Measurements from ENCODE around the gene RCOR3. TPM values are rescaled to one million over a fixed set of nuclear protein-coding genes. Genes with fewer than 3 reads are reported as not detected.
"Not testable (repeated sequence)": the region's sequence is repeated elsewhere in the genome, so short reads cannot be mapped to it uniquely, and the experiment has no call there.

RCOR3 gene
- total and polyA plus RNA-seq, 2 experiments from 2014 or later, result 13.8 to 25.8 TPM

DNA sequence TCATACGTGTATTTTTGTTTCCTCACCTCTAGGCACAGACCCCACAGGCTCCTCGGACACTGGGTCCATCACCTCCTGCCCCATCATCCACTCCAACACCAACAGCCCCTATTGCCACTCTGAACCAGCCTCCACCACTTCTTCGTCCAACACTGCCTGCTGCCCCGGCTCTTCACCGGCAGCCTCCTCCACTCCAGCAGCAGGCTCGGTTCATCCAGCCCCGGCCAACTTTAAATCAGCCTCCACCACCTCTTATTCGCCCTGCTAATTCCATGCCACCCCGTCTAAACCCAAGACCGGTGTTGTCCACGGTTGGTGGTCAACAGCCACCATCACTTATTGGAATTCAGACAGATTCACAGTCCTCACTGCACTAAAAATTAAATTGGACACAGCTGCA is 54.2 kb downstream of the RCOR3 start:
- Histone ChIP-seq H2AFZ (no peak overlapping the region), H3K4me3 (no peak overlapping the region), H3K79me2 (ENCODE audit: insufficient read depth) (no peaks in the 10 kb centered on the region), H3K9ac (no peak overlapping the region), H3K4me1 (ENCODE audit: insufficient read depth) (no peaks in the 10 kb centered on the region), H3K9me2 (ENCODE audit: insufficient read depth) (no peaks in the 10 kb centered on the region), H3F3A (ENCODE audit: insufficient read depth) (0 out of 2 replicates have a peak, but pooled peaks cover 16% of the 10 kb centered on the region), H3K9me3 (ENCODE audit: low read depth) (no peaks in the 10 kb centered on the region), H3K36me3 (ENCODE audit: low read depth) (peaks cover 42% of the 10 kb centered on the region), H3K27me3 (replicated peaks; ENCODE audit: insufficient read depth) (no peaks in the 10 kb centered on the region), H4K20me1 (ENCODE audit: insufficient read depth) (no peaks in the 10 kb centered on the region), H3K27ac (no peak overlapping the region), H3K4me2 (ENCODE audit: unreplicated experiment) (no peak overlapping the region)
- in situ Hi-C loops (cut with MboI), result no loop called here
- no peak for DNase-seq
- TF ChIP-seq EZH2 (IDR thresholded peaks at IDR 0.05; ENCODE audit: insufficient read depth, poor library complexity, severe bottlenecking) (no peak), EZH2phosphoT487 (IDR thresholded peaks at IDR 0.05; ENCODE audit: insufficient read depth, low read depth) (no peak)
- 88 to 90% methylated on average over 11 of the region's 11 CpGs for WGBS, 2 experiments (ENCODE audit: low coverage in 1 of 2, low lambda C conversion rate in 2 of 2, missing lambda C conversion rate in 2 of 2)

- H3K27ac ChIP-seq, result no peak overlapping the region
- no peak overlapping the region for H3K4me3 ChIP-seq
- no peaks in the 10 kb centered on the region for H3K9me2 ChIP-seq (ENCODE audit: insufficient read depth)
- DNase-seq, result no peak
- H3K4me1 ChIP-seq (ENCODE audit: insufficient read depth), result no peaks in the 10 kb centered on the region; the same call in 1 of the 2 replicates
- H3K4me2 ChIP-seq (ENCODE audit: unreplicated experiment), result no peak overlapping the region
- no peak overlapping the region for H3K9ac ChIP-seq
- TF ChIP-seq EZH2phosphoT487 (IDR thresholded peaks at IDR 0.05; ENCODE audit: insufficient read depth, low read depth), result no peak
- TF ChIP-seq EZH2 (IDR thresholded peaks at IDR 0.05; ENCODE audit: insufficient read depth, poor library complexity, severe bottlenecking), result no peak
- H2AFZ ChIP-seq, result no peak overlapping the region
- no peaks in the 10 kb centered on the region for H3K79me2 ChIP-seq (ENCODE audit: insufficient read depth)
- no peaks in the 10 kb centered on the region for H3K27me3 ChIP-seq (replicated peaks; ENCODE audit: insufficient read depth)
- H4K20me1 ChIP-seq (ENCODE audit: insufficient read depth), result no peaks in the 10 kb centered on the region
- in situ Hi-C loops (cut with MboI), result no loop called here
- H3K9me3 ChIP-seq (ENCODE audit: low read depth), result no peaks in the 10 kb centered on the region
- H3K36me3 ChIP-seq (ENCODE audit: low read depth), result peaks cover 16% of the 10 kb centered on the region
- H3F3A ChIP-seq (ENCODE audit: insufficient read depth), result 0 out of 2 replicates have a peak, but pooled peaks cover 16% of the 10 kb centered on the region
Observed at GRCh38 chr1:211318576-211319280, 59.6 kb downstream of the RCOR3 start.

GRCh38 chr1:211319892-211320291 is 60.7 kb downstream of the RCOR3 start:
- Histone ChIP-seq H3K36me3 (ENCODE audit: low read depth) (peaks cover 5% of the 10 kb centered on the region), H3K9me3 (ENCODE audit: low read depth) (no peaks in the 10 kb centered on the region), H3K9me2 (ENCODE audit: insufficient read depth) (no peaks in the 10 kb centered on the region), H3K27ac (no peak overlapping the region), H3K79me2 (ENCODE audit: insufficient read depth) (no peaks in the 10 kb centered on the region), H3F3A (ENCODE audit: insufficient read depth) (0 out of 2 replicates have a peak, but pooled peaks cover 16% of the 10 kb centered on the region), H3K27me3 (replicated peaks; ENCODE audit: insufficient read depth) (no peaks in the 10 kb centered on the region), H3K4me2 (ENCODE audit: unreplicated experiment) (no peak overlapping the region), H4K20me1 (ENCODE audit: insufficient read depth) (no peaks in the 10 kb centered on the region), H2AFZ (no peak overlapping the region), H3K4me3 (no peak overlapping the region), H3K4me1 (ENCODE audit: insufficient read depth) (no peaks in the 10 kb centered on the region; the same call in 1 of the 2 replicates), H3K9ac (no peak overlapping the region)
- in situ Hi-C loops (cut with MboI), result loop anchor here (10.0 kb wide), 1 partner anchor 335 kb away; no protein-coding TSS in a partner anchor
- TF ChIP-seq EZH2 (IDR thresholded peaks at IDR 0.05; ENCODE audit: insufficient read depth, poor library complexity, severe bottlenecking) (no peak), EZH2phosphoT487 (IDR thresholded peaks at IDR 0.05; ENCODE audit: insufficient read depth, low read depth) (no peak)
- DNase-seq, result no peak

DNA sequence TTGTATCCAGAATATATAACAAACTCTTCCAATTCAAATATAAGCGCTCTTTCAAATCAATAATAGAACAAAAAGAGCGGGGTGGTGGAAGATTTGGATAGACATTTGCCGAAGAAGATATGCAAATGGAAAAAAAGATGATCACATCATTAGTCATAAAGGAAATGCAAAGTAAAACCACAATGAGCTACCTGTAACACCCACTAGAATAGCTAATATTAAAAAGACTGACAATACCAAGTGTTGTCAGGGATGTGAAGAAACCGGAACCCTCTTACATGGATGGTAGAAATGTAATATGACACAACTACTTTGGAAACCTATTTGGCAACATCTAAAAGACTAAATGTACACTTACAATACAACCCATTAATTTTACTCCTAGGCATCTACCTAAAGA is 61.8 kb downstream of the RCOR3 start:
- 87 to 88% methylated on average over 4 of the region's 4 CpGs for WGBS, 2 experiments (ENCODE audit: low coverage in 1 of 2, low lambda C conversion rate in 2 of 2, missing lambda C conversion rate in 2 of 2)
- H3K4me2 ChIP-seq (ENCODE audit: unreplicated experiment), result no peak overlapping the region
- H4K20me1 ChIP-seq (ENCODE audit: insufficient read depth), result no peaks in the 10 kb centered on the region
- H3F3A ChIP-seq (ENCODE audit: insufficient read depth), result 0 out of 2 replicates have a peak, but pooled peaks cover 11% of the 10 kb centered on the region
- in situ Hi-C loops (cut with MboI), result loop anchor here (10.0 kb wide), 1 partner anchor 334 kb away; no protein-coding TSS in a partner anchor
- DNase-seq, result peak; percentile 10
- H3K4me3 ChIP-seq, result no peak overlapping the region; the same call in 1 of the 2 replicates
- H2AFZ ChIP-seq, result no peak overlapping the region
- H3K79me2 ChIP-seq (ENCODE audit: insufficient read depth), result no peaks in the 10 kb centered on the region
- H3K27me3 ChIP-seq (replicated peaks; ENCODE audit: insufficient read depth), result no peaks in the 10 kb centered on the region
- no peak overlapping the region for H3K9ac ChIP-seq
- H3K27ac ChIP-seq, result no peak overlapping the region
- TF ChIP-seq EZH2phosphoT487 (IDR thresholded peaks at IDR 0.05; ENCODE audit: insufficient read depth, low read depth) (no peak), EZH2 (IDR thresholded peaks at IDR 0.05; ENCODE audit: insufficient read depth, poor library complexity, severe bottlenecking) (no peak)
- no peaks in the 10 kb centered on the region for H3K9me3 ChIP-seq (ENCODE audit: low read depth)
- H3K9me2 ChIP-seq (ENCODE audit: insufficient read depth), result no peaks in the 10 kb centered on the region
- no peaks in the 10 kb centered on the region; the same call in 1 of the 2 replicates for H3K4me1 ChIP-seq (ENCODE audit: insufficient read depth)
- no peaks in the 10 kb centered on the region for H3K36me3 ChIP-seq (ENCODE audit: low read depth)

- not testable (repeated sequence) for H3K4me3 ChIP-seq; H3K9me3 ChIP-seq (ENCODE audit: low read depth); H3K27me3 ChIP-seq (replicated peaks; ENCODE audit: insufficient read depth); H2AFZ ChIP-seq; H3K4me2 ChIP-seq (ENCODE audit: unreplicated experiment); H4K20me1 ChIP-seq (ENCODE audit: insufficient read depth); H3K36me3 ChIP-seq (ENCODE audit: low read depth); H3K9ac ChIP-seq; H3K27ac ChIP-seq; H3K9me2 ChIP-seq (ENCODE audit: insufficient read depth); H3K4me1 ChIP-seq (ENCODE audit: insufficient read depth); H3K79me2 ChIP-seq (ENCODE audit: insufficient read depth); H3F3A ChIP-seq (ENCODE audit: insufficient read depth); DNase-seq
- WGBS, 2 experiments (ENCODE audit: low coverage in 1 of 2, low lambda C conversion rate in 2 of 2, missing lambda C conversion rate in 2 of 2), result 88 to 90% methylated on average over 7 of the region's 7 CpGs
- in situ Hi-C loops (cut with MboI), result loop anchor here (10.0 kb wide), 1 partner anchor 333 kb away; no protein-coding TSS in a partner anchor
Observed at GRCh38 chr1:211321646-211322045, 62.5 kb downstream of the RCOR3 start.
